GM10266 (cell line): Measurements from ENCODE around the gene COG1.
A peak's percentile ranks its signal among the peaks of the same experiment; 100 is the strongest.

Experiments
- DNase-seq: peaks from one replicate; pipeline ENCODE4 v3.0.0; 2012; ENCODE audit errors: extremely low spot score
- CTCF ChIP-seq: IDR thresholded peaks from 2 replicates; pipeline ENCODE4 v1.5.1; 2012; ENCODE audit warnings: mild to moderate bottlenecking, low read depth; ENCODE audit not compliant: control insufficient read depth, insufficient read depth; ENCODE audit errors: missing control alignments

The COG1 gene

GRCh38 chr17:73249700-73250099 is 56.8 kb downstream of the COG1 start:
- no peak for DNase-seq

GRCh38 chr17:73250851-73251640 is 58.2 kb downstream of the COG1 start:
- DNase-seq, result no peak
- TF ChIP-seq CTCF, result no peak

More at GRCh38 chr17:73249700-73250099, 56.8 kb downstream of the COG1 start:
- TF ChIP-seq CTCF, result no peak

GRCh38 chr17:73251871-73252270 is 59.0 kb downstream of the COG1 start:
- no peak for DNase-seq
- no peak for TF ChIP-seq CTCF

- DNase-seq, result peak; percentile 68
- TF ChIP-seq CTCF, result peak; percentile 94
Observed at GRCh38 chr17:73255671-73256181, 62.9 kb downstream of the COG1 start.

GRCh38 chr17:73256220-73256619 is 63.4 kb downstream of the COG1 start:
- TF ChIP-seq CTCF, result no peak
- no peak for DNase-seq

- TF ChIP-seq CTCF, result no peak
- no peak for DNase-seq
Observed at GRCh38 chr17:73257516-73257915, 64.7 kb downstream of the COG1 start.
